ENCODE measurements around the gene MTO1.

DNA sequence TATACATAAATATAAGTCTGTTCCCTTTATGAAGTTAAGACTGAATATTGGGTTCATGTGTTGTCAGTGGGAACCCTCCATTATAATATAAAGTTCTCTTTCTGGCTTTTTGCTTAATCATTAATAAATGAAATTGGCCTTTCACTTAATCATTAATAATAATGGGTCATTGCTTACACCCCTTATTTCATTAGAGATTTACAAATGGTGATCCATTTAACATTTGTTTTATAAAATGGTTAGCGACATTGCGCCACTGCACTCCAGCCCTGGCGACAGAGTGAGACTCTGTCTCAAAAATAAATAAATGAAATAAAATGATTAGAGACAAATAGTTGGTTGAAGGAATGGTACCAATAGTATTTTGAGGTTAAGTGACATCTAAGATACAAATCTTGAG is 48.4 kb upstream of the MTO1 start:
- no peak for TF ChIP-seq POLR2A (IDR thresholded peaks at IDR 0.05)
- TF ChIP-seq, protein P1, sequence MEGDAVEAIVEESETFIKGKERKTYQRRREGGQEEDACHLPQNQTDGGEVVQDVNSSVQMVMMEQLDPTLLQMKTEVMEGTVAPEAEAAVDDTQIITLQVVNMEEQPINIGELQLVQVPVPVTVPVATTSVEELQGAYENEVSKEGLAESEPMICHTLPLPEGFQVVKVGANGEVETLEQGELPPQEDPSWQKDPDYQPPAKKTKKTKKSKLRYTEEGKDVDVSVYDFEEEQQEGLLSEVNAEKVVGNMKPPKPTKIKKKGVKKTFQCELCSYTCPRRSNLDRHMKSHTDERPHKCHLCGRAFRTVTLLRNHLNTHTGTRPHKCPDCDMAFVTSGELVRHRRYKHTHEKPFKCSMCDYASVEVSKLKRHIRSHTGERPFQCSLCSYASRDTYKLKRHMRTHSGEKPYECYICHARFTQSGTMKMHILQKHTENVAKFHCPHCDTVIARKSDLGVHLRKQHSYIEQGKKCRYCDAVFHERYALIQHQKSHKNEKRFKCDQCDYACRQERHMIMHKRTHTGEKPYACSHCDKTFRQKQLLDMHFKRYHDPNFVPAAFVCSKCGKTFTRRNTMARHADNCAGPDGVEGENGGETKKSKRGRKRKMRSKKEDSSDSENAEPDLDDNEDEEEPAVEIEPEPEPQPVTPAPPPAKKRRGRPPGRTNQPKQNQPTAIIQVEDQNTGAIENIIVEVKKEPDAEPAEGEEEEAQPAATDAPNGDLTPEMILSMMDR (IDR thresholded peaks at IDR 0.05) = no peak

Data from lower leg skin (tissue), 3 donors.